ENCODE data around the gene FBXL7.

DNA sequence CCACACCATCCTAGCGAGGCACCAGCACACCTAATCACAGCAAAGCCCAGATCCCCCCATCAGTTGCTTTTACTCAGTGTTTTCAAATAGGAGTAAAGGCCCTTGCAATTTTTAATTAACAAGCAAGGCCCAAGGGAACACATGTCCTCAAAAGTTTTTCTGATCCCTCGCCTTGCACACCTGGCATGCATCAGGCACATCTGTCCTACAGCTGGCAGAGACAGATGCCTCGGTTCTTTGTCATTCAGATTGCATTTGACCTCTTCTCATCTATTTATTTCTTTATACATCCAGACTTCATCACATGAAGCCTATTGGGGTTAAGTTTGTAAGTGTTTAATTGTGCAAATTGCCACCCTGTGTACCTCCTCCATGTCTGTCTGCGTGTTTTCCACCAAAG lies 438.2 kb downstream of the FBXL7 start:
- TF ChIP-seq EZH2 (IDR thresholded peaks at IDR 0.05; ENCODE audit: insufficient read depth, poor library complexity, severe bottlenecking) (no peak), EZH2phosphoT487 (IDR thresholded peaks at IDR 0.05; ENCODE audit: insufficient read depth, low read depth) (no peak)

All from GM23248 (cell line).